Transverse colon (tissue), 4 donors: ENCODE results near the gene DAB2IP. TPM values are rescaled to one million over a fixed set of nuclear protein-coding genes. Genes with fewer than 3 reads are reported as not detected.

ENCODE experiments used
- DNase-seq: peaks from one replicate; pipeline ENCODE4 v3.0.0-alpha.2; 2019
- H3K27ac ChIP-seq, 4 donors: fragments of 200-600 bp; sonication (generic); 2 replicates each; pipeline ENCODE4 v1.5.1; 2016 to 2018; ENCODE audit warnings: inconsistent platforms in 4 of 4
- H3K27me3 ChIP-seq: fragments of 200-600 bp; sonication (generic); 2 replicates; pipeline ENCODE4 v1.5.1; 2017; ENCODE audit warnings: inconsistent platforms
- H3K36me3 ChIP-seq, 4 donors: fragments of 200-600 bp; sonication (generic); 2 replicates each; pipeline ENCODE4 v1.5.1; 2017 to 2019; ENCODE audit warnings: inconsistent platforms in 4 of 4
- H3K4me1 ChIP-seq, 4 donors: fragments of 200-600 bp; sonication (generic); 2 replicates each; pipeline ENCODE4 v1.5.1; 2017 to 2020; ENCODE audit warnings: inconsistent platforms in 4 of 4
- H3K4me3 ChIP-seq, 4 donors: fragments of 200-600 bp; sonication (generic); 1 replicate in 1 of 4; 2 replicates in 3 of 4; pipeline versions ENCODE4 v1.5.1 to v1.6.1; 2017 to 2019; ENCODE audit warnings: inconsistent platforms in 4 of 4
- H3K9me3 ChIP-seq, 2 donors: fragments of 200-600 bp; sonication (generic); 2 replicates each; pipeline ENCODE4 v1.5.1; 2017 to 2019; ENCODE audit warnings: inconsistent platforms in 2 of 2
- EP300 ChIP-seq: sonication (generic); formaldehyde crosslinking; IDR thresholded peaks from one replicate; pipeline ENCODE4 v1.6.1; 2017; ENCODE audit warnings: antibody characterized with exemption, low read depth
- POLR2A ChIP-seq: fragments of 450-650 bp; IDR thresholded peaks from one replicate; pipeline ENCODE4 v1.6.1; 2016; ENCODE audit warnings: antibody characterized with exemption, mild to moderate bottlenecking, moderate library complexity
- POLR2AphosphoS5 ChIP-seq, 3 donors: sonication (generic); formaldehyde crosslinking; IDR thresholded peaks; one replicate each; pipeline ENCODE4 v1.6.1; 2016; ENCODE audit warnings: antibody characterized with exemption in 3 of 3
- WGBS, 2 donors: methylation state at CpG; one replicate each; pipeline ENCODE4 v1.1.5; 2018; ENCODE audit warnings: low coverage in 1 of 2; 5-methylcytosine and 5-hydroxymethylcytosine counted together
- in situ Hi-C, 4 donors: fragments of 200-750 bp; cut with MboI; loops; one replicate each; pipeline versions ENCODE4 v1.15.0 to v1.15.1; 2017; ENCODE audit warnings: low sequenced_read_pairs in 3 of 4, low pct_ligation_motif_present in 1 of 4, low pct_unique_long_range_greater_than_20kb in 1 of 4
- intact Hi-C: fragments of 100-400 bp; cut with DNase I; formaldehyde crosslinking; loops from one replicate; pipeline ENCODE4 v1.15.1; 2023; ENCODE audit warnings: low total_unique reads
- total RNA-seq, 4 donors: library from RNA; depleted of rRNA; stranded (reverse); fragments of >200 nt; gene quantifications; one replicate each; pipeline ENCODE4 v1.1.0, GENCODE V29; 2016
- TF ChIP-seq, protein P1 (sequence below), 5 experiments: fragments of 200-600 bp in 3 of 5; fragments of 450-650 bp in 2 of 5; sonication (generic) in 3 of 5; IDR thresholded peaks; 1 replicate in 2 of 5; 2 replicates in 3 of 5; pipeline ENCODE4 v1.5.1; 2016 to 2017; ENCODE audit warnings: antibody characterized with exemption in 5 of 5, inconsistent platforms in 3 of 5, mild to moderate bottlenecking in 2 of 5, moderate library complexity in 1 of 5

The DAB2IP gene
- total RNA-seq, 4 donors from 2014 or later: 84.2 to 159 (median 90.7) TPM

DNA sequence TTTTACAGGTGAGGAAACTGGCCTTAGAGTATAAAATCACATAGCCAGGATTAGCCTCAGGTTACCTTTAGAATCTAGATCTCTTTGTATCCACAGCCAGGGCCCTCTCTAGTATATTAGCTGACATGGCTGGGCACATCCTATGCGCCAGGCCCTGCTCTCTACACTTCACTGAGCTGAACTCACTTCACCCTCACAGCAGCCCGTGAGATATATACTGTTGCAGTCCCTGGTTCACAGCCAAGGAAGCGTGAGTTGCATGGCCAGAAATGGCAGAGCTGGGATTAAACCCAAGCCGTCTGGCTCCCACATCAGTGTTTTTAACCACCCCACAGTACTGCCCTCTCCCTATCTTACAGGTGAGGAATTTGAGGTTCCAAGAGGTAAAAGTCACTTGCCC, 58.4 kb downstream of the DAB2IP start:
- Histone ChIP-seq H3K27me3 (no peaks in the 10 kb centered on the region), H3K36me3 (no peaks in the 10 kb centered on the region), H3K27ac (peak overlapping the region; percentile 29 to 55 (median 44)), H3K9me3 (no peaks in the 10 kb centered on the region), H3K4me3 (no peak overlapping the region), H3K4me1 (peaks cover 4 to 32% (median 16%) of the 10 kb centered on the region in 4 donors)
- no peak for DNase-seq
- intact Hi-C loops: no loop called here
- in situ Hi-C loops: no loop called here
- WGBS, 2 donors: 40 to 65% methylated on average over 2 to 4 of the region's 4 CpGs
- TF ChIP-seq POLR2AphosphoS5 (IDR thresholded peaks at IDR 0.05) (no peak), POLR2A (no peak), EP300 (no peak)
- TF ChIP-seq, protein P1, sequence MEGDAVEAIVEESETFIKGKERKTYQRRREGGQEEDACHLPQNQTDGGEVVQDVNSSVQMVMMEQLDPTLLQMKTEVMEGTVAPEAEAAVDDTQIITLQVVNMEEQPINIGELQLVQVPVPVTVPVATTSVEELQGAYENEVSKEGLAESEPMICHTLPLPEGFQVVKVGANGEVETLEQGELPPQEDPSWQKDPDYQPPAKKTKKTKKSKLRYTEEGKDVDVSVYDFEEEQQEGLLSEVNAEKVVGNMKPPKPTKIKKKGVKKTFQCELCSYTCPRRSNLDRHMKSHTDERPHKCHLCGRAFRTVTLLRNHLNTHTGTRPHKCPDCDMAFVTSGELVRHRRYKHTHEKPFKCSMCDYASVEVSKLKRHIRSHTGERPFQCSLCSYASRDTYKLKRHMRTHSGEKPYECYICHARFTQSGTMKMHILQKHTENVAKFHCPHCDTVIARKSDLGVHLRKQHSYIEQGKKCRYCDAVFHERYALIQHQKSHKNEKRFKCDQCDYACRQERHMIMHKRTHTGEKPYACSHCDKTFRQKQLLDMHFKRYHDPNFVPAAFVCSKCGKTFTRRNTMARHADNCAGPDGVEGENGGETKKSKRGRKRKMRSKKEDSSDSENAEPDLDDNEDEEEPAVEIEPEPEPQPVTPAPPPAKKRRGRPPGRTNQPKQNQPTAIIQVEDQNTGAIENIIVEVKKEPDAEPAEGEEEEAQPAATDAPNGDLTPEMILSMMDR (IDR thresholded peaks at IDR 0.05): no peak

DNA sequence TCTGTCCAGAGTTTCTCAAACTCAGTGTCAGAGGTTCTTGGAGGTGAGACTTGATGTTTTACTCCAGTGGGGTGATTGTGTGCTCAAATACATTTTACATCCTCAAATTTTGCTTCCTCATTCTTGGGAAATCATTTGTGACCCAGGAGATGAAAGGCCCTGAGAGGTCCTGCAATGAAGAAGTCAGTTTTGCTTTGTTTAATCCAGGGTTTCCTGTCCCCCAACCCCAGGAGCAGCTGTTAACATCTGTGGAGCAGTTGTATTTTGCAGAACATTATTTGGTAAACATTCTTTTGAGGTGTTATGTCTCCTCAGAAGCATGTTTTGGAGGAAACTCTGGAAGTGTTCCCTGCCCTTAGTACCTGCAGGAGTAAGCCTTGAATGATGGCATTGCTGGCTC, 59.8 kb downstream of the DAB2IP start:
- in situ Hi-C loops (no loop called here), intact Hi-C loops (no loop called here)
- H3K27me3 ChIP-seq: no peaks in the 10 kb centered on the region
- peak overlapping the region in 3 of 4 donors; percentile 38 to 55 (median 51) for H3K27ac ChIP-seq
- H3K36me3 ChIP-seq: no peaks in the 10 kb centered on the region
- peaks cover 4 to 39% (median 16%) of the 10 kb centered on the region in 4 donors for H3K4me1 ChIP-seq
- H3K4me3 ChIP-seq: no peak overlapping the region
- H3K9me3 ChIP-seq: no peaks in the 10 kb centered on the region
- DNase-seq: no peak
- TF ChIP-seq POLR2A: no peak
- TF ChIP-seq POLR2AphosphoS5 (IDR thresholded peaks at IDR 0.05): peak in 1 of 3 donors; percentile 24

DNA sequence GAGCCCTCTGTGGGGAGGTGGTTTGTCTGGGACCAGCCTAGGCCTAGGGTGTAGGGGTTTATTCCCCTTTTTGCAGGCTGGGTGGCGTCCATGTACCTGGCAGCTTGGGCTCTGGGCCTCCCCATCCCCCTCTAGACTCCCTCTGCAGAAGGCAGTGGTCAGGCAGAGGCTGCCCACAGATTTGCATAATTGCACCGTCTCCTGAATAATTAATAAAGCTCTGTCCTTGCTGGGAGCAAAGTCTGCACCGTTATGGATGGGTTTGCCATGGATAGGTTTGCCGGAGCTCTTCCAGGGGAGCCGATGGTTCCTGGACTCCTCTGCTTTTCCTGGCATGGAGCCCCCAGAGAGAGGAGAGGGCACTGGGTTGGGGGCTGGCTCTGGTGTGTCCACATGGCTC, 60.4 kb downstream of the DAB2IP start:
- intact Hi-C loops: no loop called here
- Histone ChIP-seq H3K36me3 (no peaks in the 10 kb centered on the region), H3K27ac (peak overlapping the region in 2 of 4 donors; percentile 17 to 31), H3K4me3 (no peak overlapping the region), H3K9me3 (no peaks in the 10 kb centered on the region), H3K27me3 (no peaks in the 10 kb centered on the region), H3K4me1 (peaks cover 4 to 42% (median 16%) of the 10 kb centered on the region in 4 donors)
- in situ Hi-C loops: no loop called here
- WGBS, 2 donors: 83% methylated on average over 5 of the region's 5 CpGs; no CpG with 5 or more reads in 1 of the 2 donors
- TF ChIP-seq POLR2A (no peak), POLR2AphosphoS5 (IDR thresholded peaks at IDR 0.05) (no peak), EP300 (no peak)
- TF ChIP-seq, protein P1 (IDR thresholded peaks at IDR 0.05): no peak
- DNase-seq: no peak

DNA sequence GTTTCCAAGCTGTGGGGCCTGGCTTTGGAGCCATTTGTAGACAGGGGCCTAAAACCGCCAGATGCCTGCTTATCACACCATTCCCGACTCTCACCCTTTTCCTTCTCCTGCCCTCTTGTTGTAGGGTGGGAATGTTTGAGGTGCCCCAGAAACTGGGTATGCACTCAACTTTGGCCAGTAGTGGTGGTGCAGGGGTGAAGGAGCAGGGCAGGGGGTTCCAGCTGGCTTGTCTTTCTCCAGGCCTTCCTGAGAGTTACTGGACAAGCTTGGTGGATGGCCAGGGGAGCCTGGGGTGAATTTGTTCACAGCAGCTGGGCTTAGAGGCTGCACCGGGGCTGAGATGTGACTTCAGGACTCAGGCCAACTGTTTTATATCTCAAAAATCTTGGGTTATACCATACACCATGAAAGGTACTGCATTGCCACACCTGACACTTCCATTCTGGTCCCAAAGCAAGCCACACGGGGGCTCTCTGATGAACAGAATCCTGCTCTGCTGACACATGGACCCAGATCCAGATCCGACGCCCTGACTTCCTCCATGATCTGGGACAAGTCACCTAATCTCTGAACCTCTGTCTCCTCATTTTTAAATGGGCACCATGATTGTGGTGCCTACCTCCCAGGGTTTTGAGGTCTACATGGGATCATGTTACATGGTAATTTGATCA, 62.1 kb downstream of the DAB2IP start:
- WGBS, 2 donors: 85 to 90% methylated on average over 2 to 6 of the region's 6 CpGs
- H3K36me3 ChIP-seq: no peaks in the 10 kb centered on the region
- intact Hi-C loops: no loop called here
- no peak overlapping the region for H3K27ac ChIP-seq
- H3K9me3 ChIP-seq: no peaks in the 10 kb centered on the region
- H3K4me3 ChIP-seq: no peak overlapping the region
- H3K27me3 ChIP-seq: no peaks in the 10 kb centered on the region
- DNase-seq: no peak
- H3K4me1 ChIP-seq: peaks cover 9 to 50% (median 16%) of the 10 kb centered on the region in 4 donors
- TF ChIP-seq, protein P1 (IDR thresholded peaks at IDR 0.05): no peak
- TF ChIP-seq EP300: no peak
- TF ChIP-seq POLR2AphosphoS5 (IDR thresholded peaks at IDR 0.05): no peak
- TF ChIP-seq POLR2A: no peak
- in situ Hi-C loops: no loop called here
